Immature natural killer cell (primary cell): ENCODE results near the gene PKD2. TPM values are rescaled to one million over a fixed set of nuclear protein-coding genes. Genes with fewer than 3 reads are reported as not detected.

Experiments
- DNase-seq, 3 donors: peaks; one replicate each; pipeline ENCODE4 v3.0.0; 2022; ENCODE audit warnings: mixed read lengths in 1 of 3
- H3K27ac Mint-ChIP-seq, 6 donors: one replicate each; pipeline ENCODE4 v1.8.0; 2020; ENCODE audit warnings: mixed read lengths in 6 of 6, mild to moderate bottlenecking in 5 of 6, inconsistent platforms in 4 of 6, moderate library complexity in 3 of 6
- H3K27me3 Mint-ChIP-seq, 3 donors: one replicate each; pipeline ENCODE4 v1.8.0; 2020 to 2021; ENCODE audit warnings: low read depth in 3 of 3, mild to moderate bottlenecking in 3 of 3, mixed read lengths in 3 of 3, moderate library complexity in 3 of 3, inconsistent platforms in 1 of 3
- H3K36me3 Mint-ChIP-seq, 3 donors: one replicate each; pipeline ENCODE4 v1.8.0; 2020; ENCODE audit warnings: mixed read lengths in 3 of 3, inconsistent platforms in 2 of 3, mild to moderate bottlenecking in 2 of 3
- H3K4me1 Mint-ChIP-seq, 2 donors: one replicate each; pipeline ENCODE4 v1.8.0; 2020; ENCODE audit warnings: inconsistent platforms in 2 of 2, mild to moderate bottlenecking in 2 of 2, mixed read lengths in 2 of 2, moderate library complexity in 1 of 2
- H3K4me3 Mint-ChIP-seq, 5 donors: one replicate each; pipeline ENCODE4 v1.8.0; 2020; ENCODE audit warnings: mild to moderate bottlenecking in 5 of 5, mixed read lengths in 5 of 5, inconsistent platforms in 3 of 5, moderate library complexity in 3 of 5
- H3K9me3 Mint-ChIP-seq, 6 donors: one replicate each; pipeline ENCODE4 v1.8.0; 2020; ENCODE audit warnings: mild to moderate bottlenecking in 6 of 6, mixed read lengths in 6 of 6, inconsistent platforms in 4 of 6, moderate library complexity in 3 of 6
- polyA plus RNA-seq, 3 donors: library from polyadenylated mRNA; unstranded; fragments of 300-500 nt; fragmentation: Illumina TruSeq; gene quantifications; one replicate each; pipeline ENCODE4 v1.2.3, GENCODE V29; 2021

Gene PKD2
- 1 to 10 TPM; 1.2 to 2.7 (median 1.2) TPM for polyA plus RNA-seq

GRCh38 chr4:88007304-88008121 is at the start of gene PKD2:
Gene PKD2, plus strand, starts transcription at chr4:88007635. Its CDS starts 99 bp downstream, at chr4:88007734.
- H3K4me3 Mint-ChIP-seq = peak within 1 kb of the TSS; percentile 91 to 95 (median 93)
- H3K4me1 Mint-ChIP-seq = peaks cover 20 to 44% of the 10 kb centered on the region in 2 donors
- peak within 1 kb of the TSS in 4 of 6 donors; percentile 53 to 81 (median 78) for H3K27ac Mint-ChIP-seq
- H3K27me3 Mint-ChIP-seq = peaks cover 0 to 4% (median 2%) of the 10 kb centered on the region in 3 donors
- no peaks in the 10 kb centered on the region for H3K9me3 Mint-ChIP-seq
- DNase-seq = peak; percentile 66 to 80 (median 68)
- H3K36me3 Mint-ChIP-seq = no peaks in the 10 kb centered on the region

- H3K36me3 Mint-ChIP-seq = no peaks in the 10 kb centered on the region
- no peaks in the 10 kb centered on the region for H3K9me3 Mint-ChIP-seq
- no peaks in the 10 kb centered on the region for H3K4me1 Mint-ChIP-seq
- H3K27me3 Mint-ChIP-seq = peaks cover 0 to 5% (median 2%) of the 10 kb centered on the region in 3 donors
- DNase-seq = no peak
- H3K4me3 Mint-ChIP-seq = no peak overlapping the region
- H3K27ac Mint-ChIP-seq = no peak overlapping the region
Observed at GRCh38 chr4:87961993-87962392, 45.4 kb upstream of the PKD2 start.

- no peaks in the 10 kb centered on the region for H3K9me3 Mint-ChIP-seq
- H3K4me3 Mint-ChIP-seq = no peak overlapping the region
Observed at GRCh38 chr4:87962398-87963146, 44.9 kb upstream of the PKD2 start.

GRCh38 chr4:87965501-87965975 is 41.9 kb upstream of the PKD2 start:
- H3K4me3 Mint-ChIP-seq = no peak overlapping the region
- DNase-seq = no peak
- no peaks in the 10 kb centered on the region for H3K36me3 Mint-ChIP-seq
- no peaks in the 10 kb centered on the region for H3K9me3 Mint-ChIP-seq
- H3K4me1 Mint-ChIP-seq = no peaks in the 10 kb centered on the region
- H3K27ac Mint-ChIP-seq = no peak overlapping the region
- H3K27me3 Mint-ChIP-seq = peaks cover 2 to 9% (median 5%) of the 10 kb centered on the region in 3 donors

More at GRCh38 chr4:87962398-87963146, 44.9 kb upstream of the PKD2 start:
- peak overlapping the region in 1 of 6 donors; percentile 36 for H3K27ac Mint-ChIP-seq
- H3K27me3 Mint-ChIP-seq = peaks cover 1 to 5% (median 2%) of the 10 kb centered on the region in 3 donors
- no peaks in the 10 kb centered on the region for H3K4me1 Mint-ChIP-seq
- DNase-seq = no peak
- no peaks in the 10 kb centered on the region for H3K36me3 Mint-ChIP-seq

GRCh38 chr4:87966095-87966496 is 41.3 kb upstream of the PKD2 start:
- Mint-ChIP-seq H3K27ac (no peak overlapping the region), H3K4me3 (no peak overlapping the region), H3K27me3 (peaks cover 2 to 9% (median 5%) of the 10 kb centered on the region in 3 donors), H3K4me1 (no peaks in the 10 kb centered on the region), H3K36me3 (no peaks in the 10 kb centered on the region), H3K9me3 (no peaks in the 10 kb centered on the region)
- no peak for DNase-seq

GRCh38 chr4:87967193-87967592 is 40.2 kb upstream of the PKD2 start:
- no peak for DNase-seq
- Mint-ChIP-seq H3K4me3 (no peak overlapping the region), H3K4me1 (no peaks in the 10 kb centered on the region), H3K27me3 (peaks cover 0 to 12% (median 7%) of the 10 kb centered on the region in 3 donors), H3K36me3 (no peaks in the 10 kb centered on the region), H3K27ac (no peak overlapping the region), H3K9me3 (no peaks in the 10 kb centered on the region)

GRCh38 chr4:87970121-87970520 is 37.3 kb upstream of the PKD2 start:
- Mint-ChIP-seq H3K9me3 (peaks cover 0 to 2% (median 0%) of the 10 kb centered on the region in 6 donors), H3K4me1 (peaks cover under 1 to 5% of the 10 kb centered on the region in 2 donors), H3K4me3 (no peak overlapping the region), H3K27me3 (peaks cover 0 to 16% (median 4%) of the 10 kb centered on the region in 3 donors), H3K27ac (no peak overlapping the region), H3K36me3 (no peaks in the 10 kb centered on the region)
- no peak for DNase-seq

- Mint-ChIP-seq H3K4me1 (peaks cover 6 to 14% of the 10 kb centered on the region in 2 donors), H3K27ac (no peak overlapping the region), H3K36me3 (no peaks in the 10 kb centered on the region), H3K9me3 (peaks cover 0 to 2% (median 0%) of the 10 kb centered on the region in 6 donors), H3K4me3 (no peak overlapping the region), H3K27me3 (peaks cover 6 to 16% (median 9%) of the 10 kb centered on the region in 3 donors)
- DNase-seq = no peak
Observed at GRCh38 chr4:87971866-87972265, 35.6 kb upstream of the PKD2 start.

GRCh38 chr4:87973283-87974169 is 33.9 kb upstream of the PKD2 start:
- peaks cover 9 to 12% (median 9%) of the 10 kb centered on the region in 3 donors for H3K27me3 Mint-ChIP-seq
- H3K4me3 Mint-ChIP-seq = no peak overlapping the region
- peaks cover 6 to 14% of the 10 kb centered on the region in 2 donors for H3K4me1 Mint-ChIP-seq
- H3K27ac Mint-ChIP-seq = no peak overlapping the region
- peaks cover 0 to 2% (median 0%) of the 10 kb centered on the region in 6 donors for H3K9me3 Mint-ChIP-seq
- H3K36me3 Mint-ChIP-seq = no peaks in the 10 kb centered on the region
- peak; percentile 12 to 22 (median 22) for DNase-seq

- H3K9me3 Mint-ChIP-seq = peaks cover 0 to 2% (median 0%) of the 10 kb centered on the region in 6 donors
- no peak for DNase-seq
- no peaks in the 10 kb centered on the region for H3K36me3 Mint-ChIP-seq
- H3K4me1 Mint-ChIP-seq = peaks cover 6 to 14% of the 10 kb centered on the region in 2 donors
- H3K4me3 Mint-ChIP-seq = no peak overlapping the region
- H3K27me3 Mint-ChIP-seq = peaks cover 9 to 15% (median 11%) of the 10 kb centered on the region in 3 donors
- no peak overlapping the region for H3K27ac Mint-ChIP-seq
Observed at GRCh38 chr4:87974856-87975462, 32.5 kb upstream of the PKD2 start.

GRCh38 chr4:87975466-87975865 is 32.0 kb upstream of the PKD2 start, which contains the start of gene SPP1:
Gene SPP1, plus strand, starts transcription at chr4:87975714. Its CDS starts 1,182 bp downstream, at chr4:87976896.
- Mint-ChIP-seq H3K36me3 (no peaks in the 10 kb centered on the region), H3K4me1 (peaks cover 6 to 14% of the 10 kb centered on the region in 2 donors), H3K27ac (no peak within 1 kb of the TSS), H3K27me3 (peaks cover 9 to 17% (median 11%) of the 10 kb centered on the region in 3 donors), H3K9me3 (peaks cover 0 to 2% (median 0%) of the 10 kb centered on the region in 6 donors), H3K4me3 (peak within 1 kb of the TSS in 2 of 5 donors; percentile 6 to 23)
- DNase-seq = peak in 2 of 3 donors; percentile 3

- Mint-ChIP-seq H3K9me3 (no peaks in the 10 kb centered on the region), H3K4me3 (no peak overlapping the region), H3K27ac (no peak overlapping the region), H3K4me1 (peaks cover 6 to 14% of the 10 kb centered on the region in 2 donors), H3K27me3 (peaks cover 9 to 14% (median 9%) of the 10 kb centered on the region in 3 donors), H3K36me3 (no peaks in the 10 kb centered on the region)
- no peak for DNase-seq
Observed at GRCh38 chr4:87977521-87978278, 29.7 kb upstream of the PKD2 start.
